Suprapubic skin (tissue), 4 donors: ENCODE data around the gene TFEC. TPM values are rescaled to one million over a fixed set of nuclear protein-coding genes. Genes with fewer than 3 reads are reported as not detected.

ENCODE experiments used
- DNase-seq, 2 donors: peaks; one replicate each; pipeline ENCODE4 v3.0.0-alpha.2; 2019; ENCODE audit warnings: low spot score in 2 of 2
- H3K27ac ChIP-seq: fragments of 200-600 bp; sonication (generic); one replicate; pipeline ENCODE4 v1.5.1; 2019
- H3K27me3 ChIP-seq: fragments of 200-600 bp; sonication (generic); one replicate; pipeline ENCODE4 v1.5.1; 2019
- H3K36me3 ChIP-seq: fragments of 200-600 bp; sonication (generic); one replicate; pipeline ENCODE4 v1.5.1; 2019
- H3K4me1 ChIP-seq: fragments of 200-600 bp; sonication (generic); one replicate; pipeline ENCODE4 v1.5.1; 2019
- H3K4me3 ChIP-seq: fragments of 200-600 bp; sonication (generic); one replicate; pipeline ENCODE4 v1.5.1; 2019; ENCODE audit warnings: mild to moderate bottlenecking
- H3K9me3 ChIP-seq: fragments of 200-600 bp; sonication (generic); one replicate; pipeline ENCODE4 v1.5.1; 2019
- CTCF ChIP-seq, 2 donors: fragments of 200-600 bp in 1 of 2; fragments of 450-650 bp in 1 of 2; sonication (generic) in 1 of 2; IDR thresholded peaks; one replicate each; pipeline ENCODE4 v1.5.1; 2016 to 2019; ENCODE audit warnings: antibody characterized with exemption in 2 of 2, mild to moderate bottlenecking in 1 of 2, moderate library complexity in 1 of 2
- EP300 ChIP-seq: sonication (generic); formaldehyde crosslinking; IDR thresholded peaks from one replicate; pipeline ENCODE4 v1.6.1; 2017; ENCODE audit warnings: antibody characterized with exemption
- POLR2A ChIP-seq, 2 donors: fragments of 450-650 bp; IDR thresholded peaks; one replicate each; pipeline ENCODE4 v1.6.1; 2017; ENCODE audit warnings: antibody characterized with exemption in 2 of 2, mild to moderate bottlenecking in 2 of 2, moderate library complexity in 2 of 2
- POLR2AphosphoS5 ChIP-seq, 3 donors: sonication (generic); formaldehyde crosslinking; IDR thresholded peaks; one replicate each; pipeline ENCODE4 v1.6.1; 2017; ENCODE audit warnings: antibody characterized with exemption in 3 of 3
- WGBS: methylation state at CpG from one replicate; pipeline ENCODE4 v1.1.5; 2018; 5-methylcytosine and 5-hydroxymethylcytosine counted together
- total RNA-seq, 4 donors: library from RNA; depleted of rRNA; stranded (reverse); fragments of >200 nt; gene quantifications; one replicate each; pipeline ENCODE4 v1.1.0, GENCODE V29; 2016

Gene TFEC
- total RNA-seq, 4 donors from 2014 or later, result 0.30 to 0.72 (median 0.36) TPM

DNA sequence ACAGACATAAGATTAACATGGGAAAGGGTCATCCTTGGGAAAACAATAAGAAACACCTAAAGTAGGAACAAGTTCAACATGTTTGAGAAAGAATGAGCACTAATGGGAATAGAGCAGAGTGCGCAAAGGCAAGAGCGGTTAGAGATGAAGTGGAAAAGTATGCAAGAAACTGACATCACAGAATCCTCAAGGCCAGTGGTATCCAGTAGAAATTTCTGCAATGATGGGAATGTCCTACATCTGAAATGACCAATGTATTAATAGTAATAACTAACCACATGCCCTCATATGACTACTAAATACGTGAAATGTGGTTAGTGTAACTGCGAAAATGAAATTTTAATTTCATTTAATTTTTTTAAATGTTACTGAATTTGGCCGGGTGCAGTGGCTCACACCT lies 54.8 kb downstream of the TFEC start:
- Histone ChIP-seq H3K36me3 (no peaks in the 10 kb centered on the region), H3K4me3 (no peak overlapping the region), H3K27me3 (no peaks in the 10 kb centered on the region), H3K4me1 (no peaks in the 10 kb centered on the region), H3K27ac (no peak overlapping the region), H3K9me3 (no peaks in the 10 kb centered on the region)
- TF ChIP-seq POLR2A (IDR thresholded peaks at IDR 0.05), result no peak
- TF ChIP-seq POLR2AphosphoS5 (IDR thresholded peaks at IDR 0.05), result no peak
- no peak for TF ChIP-seq CTCF (IDR thresholded peaks at IDR 0.05)
- no peak for TF ChIP-seq EP300
- WGBS, result 74% methylated on average over 5 of the region's 5 CpGs
- no peak for DNase-seq

- Histone ChIP-seq H3K27me3 (no peaks in the 10 kb centered on the region), H3K27ac (no peak overlapping the region), H3K4me1 (no peaks in the 10 kb centered on the region), H3K4me3 (no peak overlapping the region), H3K9me3 (no peaks in the 10 kb centered on the region), H3K36me3 (no peaks in the 10 kb centered on the region)
- no peak for TF ChIP-seq CTCF (IDR thresholded peaks at IDR 0.05)
- no peak for TF ChIP-seq EP300
- TF ChIP-seq POLR2AphosphoS5 (IDR thresholded peaks at IDR 0.05), result no peak
- no peak for TF ChIP-seq POLR2A (IDR thresholded peaks at IDR 0.05)
- no peak for DNase-seq
- WGBS, result 69% methylated on average over 3 of the region's 3 CpGs
Observed at GRCh38 chr7:115973406-115973805, 57.2 kb downstream of the TFEC start.

DNA sequence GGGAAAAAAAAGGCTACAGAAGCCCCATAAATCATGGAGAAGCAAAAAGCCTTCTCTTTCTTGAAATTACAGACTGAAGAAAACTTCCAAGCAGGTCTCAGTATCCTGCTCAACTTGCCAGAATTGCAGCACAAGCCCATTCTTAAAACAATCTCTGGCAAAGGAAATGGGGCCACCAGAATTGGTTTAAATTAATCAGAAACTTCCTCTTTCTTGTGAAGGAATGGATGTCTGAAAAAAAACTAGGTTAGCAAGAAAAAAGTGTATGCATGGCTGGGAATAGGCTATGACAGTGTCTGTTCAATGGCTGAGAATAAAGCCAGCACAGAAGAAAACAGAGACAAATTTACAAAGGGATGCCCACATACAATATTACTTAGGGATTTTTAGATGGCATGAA lies 59.1 kb downstream of the TFEC start:
- TF ChIP-seq POLR2A (IDR thresholded peaks at IDR 0.05), result no peak
- no peak for DNase-seq
- no peak overlapping the region for H3K27ac ChIP-seq
- no peaks in the 10 kb centered on the region for H3K36me3 ChIP-seq
- no peaks in the 10 kb centered on the region for H3K27me3 ChIP-seq
- no peaks in the 10 kb centered on the region for H3K4me1 ChIP-seq
- H3K4me3 ChIP-seq, result no peak overlapping the region
- H3K9me3 ChIP-seq, result no peaks in the 10 kb centered on the region

GRCh38 chr7:115968596-115968995 lies 62.0 kb downstream of the TFEC start:
- Histone ChIP-seq H3K27ac (no peak overlapping the region), H3K4me3 (no peak overlapping the region), H3K4me1 (no peaks in the 10 kb centered on the region), H3K36me3 (no peaks in the 10 kb centered on the region), H3K27me3 (no peaks in the 10 kb centered on the region), H3K9me3 (no peaks in the 10 kb centered on the region)
- TF ChIP-seq CTCF (IDR thresholded peaks at IDR 0.05) (no peak), POLR2AphosphoS5 (IDR thresholded peaks at IDR 0.05) (no peak)
- WGBS, result 75% methylated on average over 1 of the region's 1 CpG
- no peak for DNase-seq

- 81% methylated on average over 1 of the region's 1 CpG for WGBS
- TF ChIP-seq EP300 (no peak), POLR2AphosphoS5 (IDR thresholded peaks at IDR 0.05) (no peak), CTCF (IDR thresholded peaks at IDR 0.05) (no peak), POLR2A (IDR thresholded peaks at IDR 0.05) (no peak)
- no peaks in the 10 kb centered on the region for H3K36me3 ChIP-seq
- H3K27me3 ChIP-seq, result no peaks in the 10 kb centered on the region
- no peaks in the 10 kb centered on the region for H3K9me3 ChIP-seq
- no peak for DNase-seq
- H3K4me3 ChIP-seq, result no peak overlapping the region
- H3K4me1 ChIP-seq, result no peaks in the 10 kb centered on the region
- H3K27ac ChIP-seq, result no peak overlapping the region
Observed at GRCh38 chr7:115968171-115968570, 62.4 kb downstream of the TFEC start.

- no peaks in the 10 kb centered on the region for H3K36me3 ChIP-seq
- H3K27ac ChIP-seq, result no peak overlapping the region
- no peak overlapping the region for H3K4me3 ChIP-seq
- no peaks in the 10 kb centered on the region for H3K27me3 ChIP-seq
- DNase-seq, result no peak
- no peaks in the 10 kb centered on the region for H3K4me1 ChIP-seq
- TF ChIP-seq POLR2A (IDR thresholded peaks at IDR 0.05) (no peak), POLR2AphosphoS5 (IDR thresholded peaks at IDR 0.05) (no peak), EP300 (no peak), CTCF (IDR thresholded peaks at IDR 0.05) (no peak)
- no peaks in the 10 kb centered on the region for H3K9me3 ChIP-seq
- 67% methylated on average over 5 of the region's 5 CpGs for WGBS
Observed at GRCh38 chr7:115965796-115966475, 64.6 kb downstream of the TFEC start.
